ENCODE measurements around the gene SMYD3.

The SMYD3 gene

DNA sequence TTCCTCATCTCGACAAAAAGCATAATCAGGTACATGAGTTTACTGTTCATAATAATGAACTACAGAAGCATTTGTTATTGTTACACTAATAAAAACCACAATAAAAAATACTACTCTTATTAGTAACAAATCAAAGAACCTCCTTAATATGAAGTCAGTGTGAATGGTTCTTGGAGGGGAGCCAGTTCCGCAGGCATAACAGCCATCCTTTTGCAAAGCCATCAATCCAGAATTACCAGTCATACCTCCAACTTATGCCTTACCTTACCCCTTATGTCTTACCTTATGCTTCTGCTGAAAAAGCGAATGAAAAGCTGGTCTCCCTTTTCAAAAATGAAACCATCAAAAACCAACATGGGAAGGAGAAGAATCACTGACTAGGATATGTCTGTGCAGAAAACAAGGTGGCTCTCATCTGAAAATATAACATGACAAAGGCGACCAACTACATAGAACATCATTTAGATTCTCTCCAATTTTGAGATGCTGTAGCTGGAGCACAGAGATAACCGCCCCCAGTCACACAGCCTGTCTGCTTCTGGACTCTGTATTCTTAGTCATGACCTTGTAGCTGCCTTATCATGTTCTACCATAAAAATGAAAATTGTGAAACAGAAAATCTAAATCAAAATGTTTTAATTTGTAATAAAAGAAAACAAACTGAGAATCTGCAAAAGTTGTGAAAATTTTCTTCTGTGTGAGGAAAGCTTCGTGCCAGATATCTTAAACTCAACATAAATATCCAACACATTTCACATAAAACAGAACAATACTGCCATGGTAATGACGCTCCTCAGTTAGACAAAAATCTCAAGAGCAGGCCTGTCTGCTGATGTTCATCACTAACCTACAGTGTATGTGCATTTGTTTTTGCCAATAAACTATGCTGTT is 438.2 kb downstream of the SMYD3 start:
- TF ChIP-seq, protein P1, sequence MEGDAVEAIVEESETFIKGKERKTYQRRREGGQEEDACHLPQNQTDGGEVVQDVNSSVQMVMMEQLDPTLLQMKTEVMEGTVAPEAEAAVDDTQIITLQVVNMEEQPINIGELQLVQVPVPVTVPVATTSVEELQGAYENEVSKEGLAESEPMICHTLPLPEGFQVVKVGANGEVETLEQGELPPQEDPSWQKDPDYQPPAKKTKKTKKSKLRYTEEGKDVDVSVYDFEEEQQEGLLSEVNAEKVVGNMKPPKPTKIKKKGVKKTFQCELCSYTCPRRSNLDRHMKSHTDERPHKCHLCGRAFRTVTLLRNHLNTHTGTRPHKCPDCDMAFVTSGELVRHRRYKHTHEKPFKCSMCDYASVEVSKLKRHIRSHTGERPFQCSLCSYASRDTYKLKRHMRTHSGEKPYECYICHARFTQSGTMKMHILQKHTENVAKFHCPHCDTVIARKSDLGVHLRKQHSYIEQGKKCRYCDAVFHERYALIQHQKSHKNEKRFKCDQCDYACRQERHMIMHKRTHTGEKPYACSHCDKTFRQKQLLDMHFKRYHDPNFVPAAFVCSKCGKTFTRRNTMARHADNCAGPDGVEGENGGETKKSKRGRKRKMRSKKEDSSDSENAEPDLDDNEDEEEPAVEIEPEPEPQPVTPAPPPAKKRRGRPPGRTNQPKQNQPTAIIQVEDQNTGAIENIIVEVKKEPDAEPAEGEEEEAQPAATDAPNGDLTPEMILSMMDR (conservative IDR thresholded peaks at IDR 0.05; ENCODE audit: low read depth, low read length), result no peak
- H3K4me3 ChIP-seq (ENCODE audit: low read length), result no peak overlapping the region
- no peak for DNase-seq (ENCODE audit: low read depth)

DNA sequence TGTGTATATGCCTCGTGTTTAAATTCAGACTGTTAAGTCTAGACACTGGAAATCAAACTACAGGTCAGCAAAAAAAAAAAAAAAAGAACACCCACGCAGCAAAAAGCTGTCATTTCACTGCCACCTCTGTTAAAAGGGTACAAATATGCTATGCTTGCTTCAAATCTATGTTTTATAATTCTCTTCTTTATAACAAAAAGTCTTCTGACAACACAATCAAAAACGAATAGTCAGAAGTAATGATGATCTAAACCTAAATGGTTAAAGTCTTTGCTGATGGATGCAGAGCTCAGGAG is 438.9 kb downstream of the SMYD3 start:
- TF ChIP-seq, protein P1 (conservative IDR thresholded peaks at IDR 0.05; ENCODE audit: low read depth, low read length), result no peak
- DNase-seq (ENCODE audit: low read depth), result no peak
- H3K4me3 ChIP-seq (ENCODE audit: low read length), result no peak overlapping the region

DNA sequence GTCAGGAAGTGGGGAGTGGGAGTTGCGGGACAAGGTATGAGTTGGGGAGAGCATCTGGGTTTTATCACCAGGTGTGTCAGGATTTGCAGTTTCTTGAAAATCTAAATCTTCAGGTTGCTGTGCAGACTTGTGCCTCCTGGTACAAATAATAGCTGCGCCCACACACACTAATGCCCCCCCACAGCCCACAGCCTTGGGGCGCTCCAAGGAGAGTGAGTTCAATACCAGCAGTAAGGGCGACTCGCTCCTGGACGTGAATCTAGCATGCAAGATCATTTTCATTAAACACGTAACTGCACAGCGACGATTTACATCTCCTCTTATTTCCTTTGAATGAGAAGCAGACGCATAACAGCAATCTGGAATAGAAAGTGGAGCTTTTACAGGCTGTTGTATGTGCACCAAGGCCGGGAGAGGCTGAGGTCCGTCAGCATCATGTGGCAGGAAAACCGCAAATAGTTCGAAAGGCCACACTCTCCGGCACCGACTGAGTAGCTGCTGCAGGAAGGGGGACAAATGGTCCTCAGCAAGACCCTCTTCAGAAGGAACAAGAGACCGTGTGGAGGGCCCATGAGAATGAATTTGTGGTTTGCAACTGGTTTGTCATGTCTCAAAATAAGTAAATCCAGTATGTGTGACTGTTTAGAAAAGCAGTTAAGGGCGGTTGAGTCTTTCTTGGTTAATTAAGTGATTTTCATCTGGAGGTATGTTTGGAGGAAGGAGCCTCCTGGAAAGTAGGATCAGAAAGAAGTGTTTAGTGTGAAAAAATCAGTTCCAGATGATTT is 439.5 kb downstream of the SMYD3 start:
- peak; percentile 10 for DNase-seq (ENCODE audit: low read depth)
- TF ChIP-seq, protein P1 (conservative IDR thresholded peaks at IDR 0.05; ENCODE audit: low read depth, low read length), result no peak
- H3K4me3 ChIP-seq (ENCODE audit: low read length), result no peak overlapping the region

- TF ChIP-seq, protein P1 (conservative IDR thresholded peaks at IDR 0.05; ENCODE audit: low read depth, low read length), result no peak
- DNase-seq (ENCODE audit: low read depth), result no peak
- no peak overlapping the region for H3K4me3 ChIP-seq (ENCODE audit: low read length)
These were observed 440.5 kb downstream of the SMYD3 start for GRCh38 chr1:246066573-246066972.

DNA sequence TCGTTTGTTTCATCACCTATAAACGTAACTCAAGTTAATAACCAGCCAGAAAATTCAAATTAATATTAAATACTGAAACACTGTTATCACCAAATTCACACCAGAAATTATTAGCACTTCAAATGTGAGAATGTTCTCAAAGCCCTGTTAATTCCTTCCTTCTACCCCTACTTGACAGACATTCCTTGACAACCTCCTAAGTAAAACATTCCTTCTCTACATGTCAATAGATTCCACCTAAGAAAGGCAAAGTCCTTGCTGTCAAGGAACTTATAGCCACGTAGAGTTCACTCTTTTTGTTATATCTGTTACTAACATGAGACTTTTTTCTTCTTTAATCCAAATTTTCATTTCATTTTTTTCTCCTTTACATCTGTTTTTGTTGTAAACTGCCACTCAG is 441.5 kb downstream of the SMYD3 start:
- DNase-seq (ENCODE audit: low read depth), result no peak
- H3K4me3 ChIP-seq (ENCODE audit: low read length), result no peak overlapping the region
- TF ChIP-seq, protein P1 (conservative IDR thresholded peaks at IDR 0.05; ENCODE audit: low read depth, low read length), result no peak

DNA sequence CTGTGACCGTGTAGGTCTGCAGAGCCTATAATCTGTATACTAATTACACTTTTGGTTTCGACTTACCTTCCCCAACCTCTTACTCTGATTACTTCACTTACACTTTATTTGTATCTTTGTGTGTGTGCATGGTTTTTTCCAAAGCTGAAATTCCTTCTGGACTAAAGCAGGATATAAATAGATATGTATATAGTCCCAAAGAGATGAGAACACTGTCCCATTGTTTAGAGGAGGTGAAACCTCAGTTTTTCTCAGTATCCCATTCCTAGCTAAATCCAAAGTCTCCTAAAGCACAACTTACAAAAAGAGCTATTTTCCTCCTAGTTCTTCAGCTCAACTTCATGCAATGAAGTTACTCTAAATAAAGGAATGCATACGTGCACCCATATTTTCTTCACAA is 442.2 kb downstream of the SMYD3 start:
- no peak overlapping the region for H3K4me3 ChIP-seq (ENCODE audit: low read length)
- no peak for DNase-seq (ENCODE audit: low read depth)
- TF ChIP-seq, protein P1 (conservative IDR thresholded peaks at IDR 0.05; ENCODE audit: low read depth, low read length), result no peak
